OCI-LY7 (cell line): Measurements from ENCODE around the gene DDA1. TPM values are rescaled to one million over a fixed set of nuclear protein-coding genes. Genes with fewer than 3 reads are reported as not detected.

Experiments
- BruUV-seq: library from RNA; stranded (reverse); fragments of 400-500 nt; replicated peaks from 2 replicates; lab custom pipeline; 2021; lab: Mats Ljungman, UMichigan
- CTCF ChIA-PET: fragments of 300-600 bp; sonication (Branson Sonifier 250); formaldehyde crosslinking; loops from one replicate; lab custom pipeline; 2022; ENCODE audit warnings: antibody characterized with exemption; ENCODE audit not compliant: unreplicated experiment; lab: Charles Lee
- POLR2A ChIA-PET: fragments of 300-600 bp; sonication (Branson Sonifier 250); formaldehyde crosslinking; loops from one replicate; lab custom pipeline; 2022; ENCODE audit warnings: antibody characterized with exemption; lab: Charles Lee
- DNase-seq: peaks from one replicate; pipeline ENCODE4 v3.0.0-alpha.2; 2015; ENCODE audit warnings: low spot score
- H2AFZ ChIP-seq: fragments of 200-600 bp; sonication (generic), shearing (Covaris generic); 2 replicates; pipeline ENCODE4 v1.6.1; 2014; ENCODE audit warnings: mild to moderate bottlenecking, antibody characterized with exemption, low read length, moderate library complexity
- H3K27ac ChIP-seq: fragments of 200-600 bp; sonication (generic); 2 replicates; pipeline ENCODE4 v1.5.1; 2014; ENCODE audit warnings: mixed run types, low read depth, mild to moderate bottlenecking, moderate library complexity, low read length, inconsistent platforms; ENCODE audit not compliant: poor library complexity, severe bottlenecking
- H3K36me3 ChIP-seq: fragments of 200-600 bp; sonication (generic); 2 replicates; pipeline ENCODE4 v1.6.1; 2014; ENCODE audit warnings: mild to moderate bottlenecking, antibody characterized with exemption, low read length, moderate library complexity, mixed read lengths; ENCODE audit not compliant: insufficient read depth
- H3K4me1 ChIP-seq: fragments of 200-600 bp; sonication (generic); 2 replicates; pipeline ENCODE4 v1.5.1; 2014; ENCODE audit warnings: mild to moderate bottlenecking, low read length; ENCODE audit not compliant: insufficient read depth, poor library complexity, severe bottlenecking
- H3K4me2 ChIP-seq: fragments of 200-600 bp; sonication (generic); 2 replicates; pipeline ENCODE4 v1.6.1; 2014; ENCODE audit warnings: mild to moderate bottlenecking, low read length
- H3K4me3 ChIP-seq: fragments of 200-600 bp; sonication (generic); 2 replicates; pipeline ENCODE4 v1.5.1; 2014; ENCODE audit warnings: mild to moderate bottlenecking, low read depth, low read length; ENCODE audit not compliant: poor library complexity, severe bottlenecking
- H3K79me2 ChIP-seq: fragments of 200-600 bp; sonication (generic); 2 replicates; pipeline ENCODE4 v1.6.1; 2016; ENCODE audit warnings: low read depth, mild to moderate bottlenecking, low read length, moderate library complexity, mixed read lengths; ENCODE audit not compliant: insufficient read depth
- H3K9me2 ChIP-seq: fragments of 200-600 bp; sonication (generic); 2 replicates; pipeline ENCODE4 v1.6.1; 2016; ENCODE audit warnings: mild to moderate bottlenecking, low read length, mixed read lengths; ENCODE audit not compliant: insufficient read depth
- H3K9me3 ChIP-seq: fragments of 200-600 bp; sonication (generic); 2 replicates; pipeline ENCODE4 v1.6.1; 2014; ENCODE audit warnings: mild to moderate bottlenecking, mixed run types, low read length, mixed read lengths
- H4K20me1 ChIP-seq: fragments of 200-600 bp; sonication (generic); 2 replicates; pipeline ENCODE4 v1.6.1; 2014; ENCODE audit warnings: mild to moderate bottlenecking, antibody characterized with exemption, low read length, moderate library complexity, mixed read lengths; ENCODE audit not compliant: insufficient read depth
- EZH2phosphoT487 ChIP-seq: fragments of 200-600 bp; sonication (generic); IDR thresholded peaks from 2 replicates; pipeline ENCODE4 v1.6.1; 2018; ENCODE audit warnings: low read depth, borderline replicate concordance, mild to moderate bottlenecking, mixed run types, antibody characterized with exemption, low read length, moderate library complexity, mixed read lengths
- intact Hi-C: fragments of 100-400 bp; cut with micrococcal nuclease; formaldehyde crosslinking; loops from one replicate; pipeline ENCODE4 v1.10.0; 2022; ENCODE audit not compliant: unreplicated experiment
- total RNA-seq, 2 experiments: library from RNA; depleted of rRNA in 1 of 2; stranded (reverse); fragments of >200 nt in 1 of 2; shearing (Covaris generic) in 1 of 2; gene quantifications; 2 replicates each; pipeline ENCODE4 v1.2.3, GENCODE V29; 2014 to 2022
- TF ChIP-seq, protein P1 (sequence below): fragments of 200-600 bp; sonication (generic); conservative IDR thresholded peaks from 2 replicates; pipeline ENCODE4 v1.5.1; 2014; ENCODE audit warnings: mild to moderate bottlenecking, antibody characterized with exemption, low read length, moderate library complexity, mixed read lengths

The DDA1 gene
- total RNA-seq, 2 experiments from 2014 or later: 36.6 to 48.8 TPM

DNA sequence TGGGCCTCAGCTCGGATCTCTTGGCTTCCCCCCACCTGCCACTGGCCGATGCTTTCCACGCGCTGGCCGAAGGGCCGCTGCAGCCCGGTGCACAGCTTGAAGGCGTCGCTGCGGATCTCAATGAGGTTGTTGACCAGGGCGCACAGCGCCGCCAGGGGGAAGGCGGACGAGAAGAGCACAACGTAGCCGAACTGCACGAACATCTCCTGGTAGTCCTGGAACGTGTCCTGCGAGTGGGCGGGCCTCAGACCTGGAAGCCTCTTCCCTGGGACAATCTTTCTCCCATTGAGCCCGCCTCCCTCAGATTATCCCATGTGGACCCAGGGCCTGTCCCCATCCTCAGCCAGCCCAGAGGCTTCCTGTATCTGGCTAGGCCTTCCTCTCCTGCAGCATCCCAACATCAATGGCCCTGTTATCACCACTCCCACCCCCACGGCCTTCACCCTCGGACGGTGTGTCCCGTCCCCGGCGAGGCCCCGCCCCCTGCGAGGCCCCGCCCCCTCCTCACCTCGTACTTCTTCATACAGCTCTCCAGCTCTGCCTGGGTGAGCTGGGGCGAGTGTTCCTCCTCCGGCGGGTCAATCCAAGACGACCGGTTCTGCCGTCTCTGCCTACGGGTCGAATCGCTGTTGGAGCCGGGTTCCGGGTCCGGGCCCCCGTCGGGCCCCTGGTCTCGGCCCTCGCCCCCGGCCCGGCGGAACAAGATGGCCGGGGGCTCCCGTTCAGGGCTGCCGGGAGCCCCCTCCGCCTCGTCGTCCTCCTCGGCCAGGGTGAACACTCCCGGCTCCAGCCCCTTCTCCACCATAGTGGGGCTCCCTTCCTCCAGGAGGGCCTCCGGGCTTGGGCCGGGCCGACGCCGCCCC is 18.5 kb downstream of the DDA1 start:
- no TSS peak for BruUV-seq
- Histone ChIP-seq H3K79me2 (no peaks in the 10 kb centered on the region), H3K4me1 (peaks cover 15% of the 10 kb centered on the region), H3K9me3 (no peaks in the 10 kb centered on the region), H3K9me2 (no peaks in the 10 kb centered on the region), H4K20me1 (no peaks in the 10 kb centered on the region), H3K36me3 (0 out of 2 replicates have a peak, but pooled peaks cover under 1% of the 10 kb centered on the region), H2AFZ (no peak overlapping the region), H3K27ac (no peak overlapping the region), H3K4me3 (no peak overlapping the region), H3K4me2 (peak overlapping the region; percentile 53; the same call in 1 of the 2 replicates)
- ChIA-PET CTCF (interaction anchor here (0.6 kb wide), 1 partner anchor 36 kb away, joined by 3 read pairs; no protein-coding TSS in a partner anchor), POLR2A (no interaction called here)
- intact Hi-C loops: no loop called here
- no peak for DNase-seq
- TF ChIP-seq, protein P1, sequence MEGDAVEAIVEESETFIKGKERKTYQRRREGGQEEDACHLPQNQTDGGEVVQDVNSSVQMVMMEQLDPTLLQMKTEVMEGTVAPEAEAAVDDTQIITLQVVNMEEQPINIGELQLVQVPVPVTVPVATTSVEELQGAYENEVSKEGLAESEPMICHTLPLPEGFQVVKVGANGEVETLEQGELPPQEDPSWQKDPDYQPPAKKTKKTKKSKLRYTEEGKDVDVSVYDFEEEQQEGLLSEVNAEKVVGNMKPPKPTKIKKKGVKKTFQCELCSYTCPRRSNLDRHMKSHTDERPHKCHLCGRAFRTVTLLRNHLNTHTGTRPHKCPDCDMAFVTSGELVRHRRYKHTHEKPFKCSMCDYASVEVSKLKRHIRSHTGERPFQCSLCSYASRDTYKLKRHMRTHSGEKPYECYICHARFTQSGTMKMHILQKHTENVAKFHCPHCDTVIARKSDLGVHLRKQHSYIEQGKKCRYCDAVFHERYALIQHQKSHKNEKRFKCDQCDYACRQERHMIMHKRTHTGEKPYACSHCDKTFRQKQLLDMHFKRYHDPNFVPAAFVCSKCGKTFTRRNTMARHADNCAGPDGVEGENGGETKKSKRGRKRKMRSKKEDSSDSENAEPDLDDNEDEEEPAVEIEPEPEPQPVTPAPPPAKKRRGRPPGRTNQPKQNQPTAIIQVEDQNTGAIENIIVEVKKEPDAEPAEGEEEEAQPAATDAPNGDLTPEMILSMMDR: no peak
- TF ChIP-seq EZH2phosphoT487: no peak

DNA sequence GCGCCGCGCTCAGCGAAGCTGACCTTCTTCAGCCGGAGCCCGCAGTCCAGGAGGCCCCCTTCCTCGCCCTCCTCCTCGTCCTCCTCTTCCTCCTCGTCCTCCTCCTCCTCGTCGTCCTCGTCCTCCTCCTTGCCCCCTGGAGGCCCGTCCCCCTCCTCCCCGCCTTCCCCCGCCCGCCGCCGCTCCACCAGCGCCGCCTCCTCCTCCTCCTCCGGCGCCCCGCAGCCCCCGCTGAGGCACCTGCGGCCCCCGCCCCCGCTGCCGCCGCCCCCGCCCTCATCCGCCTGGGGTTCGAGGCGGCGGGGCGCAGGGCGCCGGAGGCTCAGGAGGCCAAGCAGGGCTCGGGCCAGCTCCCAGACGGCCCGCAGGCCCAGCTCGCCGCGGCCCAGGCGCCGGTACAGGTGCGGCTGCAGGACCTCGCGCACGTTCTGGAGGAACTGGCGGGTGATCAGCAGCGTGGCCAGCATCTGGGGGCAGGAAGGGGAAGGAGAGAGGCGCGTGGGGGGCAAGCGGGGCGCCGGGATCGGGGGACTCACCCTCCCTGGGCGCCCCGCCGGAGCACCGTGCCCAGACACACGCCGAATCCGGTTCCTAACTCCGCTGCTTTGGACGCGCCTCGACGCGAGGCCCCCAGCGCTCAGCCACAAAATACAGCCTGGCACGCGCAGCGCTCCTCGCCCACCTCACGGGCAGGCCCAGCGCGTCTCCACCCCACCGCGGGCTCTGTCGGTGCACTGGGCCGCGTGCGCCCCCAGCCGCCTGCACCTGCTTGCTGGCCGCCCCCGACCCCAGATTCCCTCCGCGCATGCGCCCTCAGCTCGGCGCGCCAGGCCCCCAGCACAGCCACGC is 19.4 kb downstream of the DDA1 start:
- CTCF ChIA-PET: no interaction called here
- DNase-seq: no peak
- TF ChIP-seq, protein P1: no peak
- TF ChIP-seq EZH2phosphoT487: no peak

More for the DNA sequence above, 19.4 kb downstream of the DDA1 start:
- Histone ChIP-seq H4K20me1 (no peaks in the 10 kb centered on the region), H3K27ac (no peak overlapping the region), H3K9me2 (no peaks in the 10 kb centered on the region), H3K9me3 (no peaks in the 10 kb centered on the region), H3K4me3 (no peak overlapping the region), H3K4me1 (peaks cover 18% of the 10 kb centered on the region), H3K4me2 (peak overlapping the region; percentile 53; the same call in 1 of the 2 replicates), H2AFZ (no peak overlapping the region), H3K36me3 (no peaks in the 10 kb centered on the region), H3K79me2 (no peaks in the 10 kb centered on the region)
- no TSS peak for BruUV-seq
- intact Hi-C loops: no loop called here
- POLR2A ChIA-PET: no interaction called here
